ENCODE data around the gene MYOF.
"Not testable (repeated sequence)": the region's sequence is repeated elsewhere in the genome, so short reads cannot be mapped to it uniquely, and the experiment has no call there.

Gene MYOF

DNA sequence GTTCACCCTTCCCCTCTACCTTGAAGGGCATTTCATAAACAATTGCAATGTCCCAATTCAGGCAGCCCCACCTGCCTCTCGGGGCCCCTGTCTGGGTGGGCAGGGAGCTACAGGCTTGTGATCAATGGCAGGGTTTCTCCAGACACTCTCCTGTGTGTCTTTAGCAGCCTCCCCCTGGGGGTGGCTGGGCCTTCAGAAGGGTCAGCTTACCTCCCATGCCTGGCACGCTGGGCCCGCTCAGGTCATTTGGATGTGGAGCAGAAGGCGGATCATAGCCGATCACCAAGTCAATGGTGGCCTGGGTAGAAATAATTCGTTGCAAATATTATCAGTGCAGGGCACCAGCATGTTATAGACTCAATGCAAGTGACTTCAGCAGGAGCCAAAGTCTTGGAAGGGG is 56.3 kb downstream of the MYOF start:
- DNase-seq (ENCODE audit: insufficient read length, low spot score) (no peak), FAIRE-seq (no peak)
- TF ChIP-seq, protein P1, sequence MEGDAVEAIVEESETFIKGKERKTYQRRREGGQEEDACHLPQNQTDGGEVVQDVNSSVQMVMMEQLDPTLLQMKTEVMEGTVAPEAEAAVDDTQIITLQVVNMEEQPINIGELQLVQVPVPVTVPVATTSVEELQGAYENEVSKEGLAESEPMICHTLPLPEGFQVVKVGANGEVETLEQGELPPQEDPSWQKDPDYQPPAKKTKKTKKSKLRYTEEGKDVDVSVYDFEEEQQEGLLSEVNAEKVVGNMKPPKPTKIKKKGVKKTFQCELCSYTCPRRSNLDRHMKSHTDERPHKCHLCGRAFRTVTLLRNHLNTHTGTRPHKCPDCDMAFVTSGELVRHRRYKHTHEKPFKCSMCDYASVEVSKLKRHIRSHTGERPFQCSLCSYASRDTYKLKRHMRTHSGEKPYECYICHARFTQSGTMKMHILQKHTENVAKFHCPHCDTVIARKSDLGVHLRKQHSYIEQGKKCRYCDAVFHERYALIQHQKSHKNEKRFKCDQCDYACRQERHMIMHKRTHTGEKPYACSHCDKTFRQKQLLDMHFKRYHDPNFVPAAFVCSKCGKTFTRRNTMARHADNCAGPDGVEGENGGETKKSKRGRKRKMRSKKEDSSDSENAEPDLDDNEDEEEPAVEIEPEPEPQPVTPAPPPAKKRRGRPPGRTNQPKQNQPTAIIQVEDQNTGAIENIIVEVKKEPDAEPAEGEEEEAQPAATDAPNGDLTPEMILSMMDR (IDR thresholded peaks at IDR 0.05; ENCODE audit: insufficient read depth, missing control alignments) = no peak

DNA sequence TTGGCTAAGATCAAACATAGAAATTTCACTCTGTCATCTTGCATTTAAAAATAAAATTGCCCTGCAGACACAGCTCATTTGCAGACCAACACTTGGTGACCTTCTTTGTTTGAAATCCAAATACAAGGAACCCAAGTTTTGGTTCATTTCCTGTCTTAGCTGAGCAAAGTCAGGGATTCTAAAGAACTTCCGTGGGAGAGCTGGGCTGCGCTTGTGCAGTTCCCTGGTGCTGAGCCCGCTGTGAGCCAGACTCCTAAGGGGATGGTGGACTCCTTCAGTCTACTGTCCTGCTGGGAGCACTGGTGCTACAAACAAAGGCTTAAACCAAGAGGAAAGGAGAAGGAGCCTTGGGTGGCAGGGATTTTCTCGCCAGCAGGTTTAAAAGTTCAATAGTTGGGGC is 60.0 kb downstream of the MYOF start:
- DNase-seq (ENCODE audit: insufficient read length, low spot score) (no peak), FAIRE-seq (no peak)
- TF ChIP-seq, protein P1 (IDR thresholded peaks at IDR 0.05; ENCODE audit: insufficient read depth, missing control alignments) = no peak

- DNase-seq (ENCODE audit: insufficient read length, low spot score) (no peak), FAIRE-seq (no peak)
- TF ChIP-seq, protein P1 (IDR thresholded peaks at IDR 0.05; ENCODE audit: insufficient read depth, missing control alignments) = no peak
Observed at GRCh38 chr10:93420944-93421825, 60.9 kb downstream of the MYOF start.

- TF ChIP-seq, protein P1 (IDR thresholded peaks at IDR 0.05; ENCODE audit: insufficient read depth, missing control alignments) = no peak
- DNase-seq (ENCODE audit: insufficient read length, low spot score) (no peak), FAIRE-seq (no peak)
Observed at GRCh38 chr10:93420091-93420490, 62.0 kb downstream of the MYOF start.

GRCh38 chr10:93419016-93419415 is 63.1 kb downstream of the MYOF start:
- DNase-seq (ENCODE audit: insufficient read length, low spot score); FAIRE-seq: not testable (repeated sequence)

GRCh38 chr10:93417921-93418320 is 64.2 kb downstream of the MYOF start:
- TF ChIP-seq, protein P1 (IDR thresholded peaks at IDR 0.05; ENCODE audit: insufficient read depth, missing control alignments) = no peak
- no peak for DNase-seq (ENCODE audit: insufficient read length, low spot score)
- no peak for FAIRE-seq

- TF ChIP-seq, protein P1 (IDR thresholded peaks at IDR 0.05; ENCODE audit: insufficient read depth, missing control alignments) = no peak
- DNase-seq (ENCODE audit: insufficient read length, low spot score) (no peak), FAIRE-seq (no peak)
Observed at GRCh38 chr10:93417266-93417665, 64.9 kb downstream of the MYOF start.

All from D721Med (cell line).